OCI-LY1 (cell line): ENCODE data around the gene C1orf94.

Experiments used
- H2AFZ ChIP-seq: fragments of 200-600 bp; sonication (generic), shearing (Covaris generic); 2 replicates; pipeline ENCODE4 v1.6.0; 2014; ENCODE audit warnings: antibody characterized with exemption, mild to moderate bottlenecking, low read length
- H3F3A ChIP-seq: fragments of 200-600 bp; sonication (generic), shearing (Covaris generic); 2 replicates; pipeline ENCODE4 v1.6.0; 2014; ENCODE audit warnings: mild to moderate bottlenecking, antibody characterized with exemption, low read length, moderate library complexity; ENCODE audit not compliant: insufficient read depth
- H3K27ac ChIP-seq: fragments of 200-600 bp; sonication (generic); 2 replicates; pipeline ENCODE4 v1.5.1; 2014; ENCODE audit warnings: low read length, mixed run types, mild to moderate bottlenecking, low read depth; ENCODE audit not compliant: poor library complexity, severe bottlenecking
- H3K27me3 ChIP-seq: fragments of 200-600 bp; sonication (generic); 2 replicates; pipeline ENCODE4 v1.6.0; 2014; ENCODE audit warnings: antibody characterized with exemption, mild to moderate bottlenecking, low read length, moderate library complexity; ENCODE audit not compliant: insufficient read depth
- H3K36me3 ChIP-seq: fragments of 200-600 bp; sonication (generic); 2 replicates; pipeline ENCODE4 v1.6.1; 2014; ENCODE audit warnings: mild to moderate bottlenecking, antibody characterized with exemption, low read length, moderate library complexity, mixed read lengths; ENCODE audit not compliant: insufficient read depth
- H3K4me1 ChIP-seq: fragments of 200-600 bp; sonication (generic); 2 replicates; pipeline ENCODE4 v1.5.1; 2014; ENCODE audit warnings: mild to moderate bottlenecking, low read length, moderate library complexity; ENCODE audit not compliant: insufficient read depth, severe bottlenecking
- H3K4me2 ChIP-seq: fragments of 200-600 bp; sonication (generic), shearing (Covaris generic); 2 replicates; pipeline ENCODE4 v1.6.1; 2014; ENCODE audit warnings: low read length
- H3K4me3 ChIP-seq: fragments of 200-600 bp; sonication (generic); 2 replicates; pipeline ENCODE4 v1.5.1; 2014; ENCODE audit warnings: low read length, low read depth, mild to moderate bottlenecking, mixed read lengths; ENCODE audit not compliant: poor library complexity, severe bottlenecking
- H3K79me2 ChIP-seq: fragments of 200-600 bp; shearing (Covaris generic); 2 replicates; pipeline ENCODE4 v1.6.1; 2016; ENCODE audit warnings: mixed run types, low read length, mixed read lengths; ENCODE audit not compliant: insufficient read depth
- H3K9ac ChIP-seq: fragments of 200-600 bp; sonication (generic), shearing (Covaris generic); 2 replicates; pipeline ENCODE4 v1.6.1; 2014; ENCODE audit warnings: mild to moderate bottlenecking, low read length, mixed read lengths
- H3K9me2 ChIP-seq: fragments of 200-600 bp; sonication (generic), shearing (Covaris generic); 2 replicates; pipeline ENCODE4 v1.6.1; 2014; ENCODE audit warnings: low read depth, mild to moderate bottlenecking, low read length, mixed read lengths
- H3K9me3 ChIP-seq: fragments of 200-600 bp; shearing (Covaris generic); 2 replicates; pipeline ENCODE4 v1.6.1; 2014; ENCODE audit warnings: low read length, mixed read lengths
- H4K20me1 ChIP-seq: fragments of 200-600 bp; sonication (generic), shearing (Covaris generic); 2 replicates; pipeline ENCODE4 v1.6.0; 2016; ENCODE audit warnings: mild to moderate bottlenecking, low read length; ENCODE audit not compliant: insufficient read depth
- CTCF ChIP-seq: fragments of 200-600 bp; sonication (generic), shearing (Covaris generic); IDR thresholded peaks from 2 replicates; pipeline ENCODE4 v1.5.1; 2017; ENCODE audit warnings: mild to moderate bottlenecking, antibody characterized with exemption, low read length, moderate library complexity, mixed read lengths
- EZH2 ChIP-seq: fragments of 200-600 bp; sonication (generic), shearing (Covaris generic); IDR thresholded peaks from 2 replicates; pipeline ENCODE4 v1.8.0; 2017; ENCODE audit warnings: borderline replicate concordance, mixed run types, mild to moderate bottlenecking, antibody characterized with exemption, low read length, moderate library complexity, mixed read lengths

Gene C1orf94

DNA sequence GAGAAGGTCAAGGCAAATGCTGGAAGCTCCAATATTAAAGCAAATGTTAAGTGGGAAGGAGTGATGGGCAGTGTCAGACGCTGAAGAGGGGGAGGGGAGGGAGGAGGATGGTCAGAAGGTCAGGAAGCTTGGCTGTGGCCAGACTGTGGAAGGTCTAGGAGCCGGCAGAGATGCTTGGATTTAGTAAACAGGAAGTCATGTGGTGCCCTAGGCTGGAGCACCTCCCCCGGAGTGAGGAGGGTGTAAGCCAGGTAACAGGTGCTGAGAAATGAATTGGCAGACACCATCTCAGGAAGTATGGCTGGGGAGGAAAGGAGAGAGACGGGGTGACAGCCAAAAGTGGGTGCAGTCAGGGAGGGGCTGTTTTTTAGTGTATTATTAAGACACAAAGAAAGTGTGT is 29.4 kb upstream of the C1orf94 start:
- Histone ChIP-seq H3K9ac (no peak overlapping the region), H3K9me3 (no peaks in the 10 kb centered on the region), H2AFZ (no peak overlapping the region), H3K4me3 (no peak overlapping the region), H3K27ac (no peak overlapping the region), H4K20me1 (no peaks in the 10 kb centered on the region), H3K4me2 (no peak overlapping the region), H3K9me2 (no peaks in the 10 kb centered on the region), H3K27me3 (no peaks in the 10 kb centered on the region), H3K79me2 (no peaks in the 10 kb centered on the region), H3F3A (no peaks in the 10 kb centered on the region), H3K4me1 (no peaks in the 10 kb centered on the region), H3K36me3 (no peaks in the 10 kb centered on the region)
- TF ChIP-seq EZH2 (no peak), CTCF (no peak)

GRCh38 chr1:34149501-34149900 is 27.2 kb upstream of the C1orf94 start:
- Histone ChIP-seq H3K4me3 (no peak overlapping the region), H3K27ac (no peak overlapping the region), H4K20me1 (no peaks in the 10 kb centered on the region), H3F3A (no peaks in the 10 kb centered on the region), H3K9ac (no peak overlapping the region), H2AFZ (no peak overlapping the region), H3K4me2 (no peak overlapping the region), H3K9me3 (no peaks in the 10 kb centered on the region), H3K27me3 (no peaks in the 10 kb centered on the region), H3K9me2 (no peaks in the 10 kb centered on the region), H3K79me2 (no peaks in the 10 kb centered on the region), H3K4me1 (no peaks in the 10 kb centered on the region), H3K36me3 (no peaks in the 10 kb centered on the region)
- no peak for TF ChIP-seq EZH2
- no peak for TF ChIP-seq CTCF

DNA sequence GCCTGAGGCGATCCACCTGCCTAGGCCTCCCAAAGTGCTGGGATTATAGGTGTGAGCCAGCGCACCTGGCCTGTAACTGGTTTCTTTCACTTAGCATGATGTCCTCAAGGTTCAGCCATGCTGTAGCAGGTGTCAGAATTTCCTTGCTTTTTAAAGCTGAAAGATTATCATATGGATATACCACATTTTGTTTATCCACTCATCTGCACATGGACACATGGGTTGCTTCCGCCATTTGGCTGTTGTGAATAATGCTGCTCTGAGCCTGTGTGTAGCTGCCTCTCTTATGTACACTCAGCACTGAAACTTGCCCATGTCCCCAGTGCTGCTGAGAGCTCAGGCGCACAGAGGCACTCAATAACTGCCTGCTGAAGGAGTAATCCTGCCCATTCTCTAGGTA is 23.5 kb upstream of the C1orf94 start:
- no peaks in the 10 kb centered on the region for H3K27me3 ChIP-seq
- no peaks in the 10 kb centered on the region for H4K20me1 ChIP-seq
- H2AFZ ChIP-seq = no peak overlapping the region
- no peaks in the 10 kb centered on the region for H3K9me3 ChIP-seq
- H3K36me3 ChIP-seq = no peaks in the 10 kb centered on the region
- H3K27ac ChIP-seq = no peak overlapping the region
- no peaks in the 10 kb centered on the region for H3F3A ChIP-seq
- no peak overlapping the region for H3K4me2 ChIP-seq
- H3K4me3 ChIP-seq = no peak overlapping the region
- no peak for TF ChIP-seq EZH2
- TF ChIP-seq CTCF = no peak
- H3K9me2 ChIP-seq = no peaks in the 10 kb centered on the region
- no peaks in the 10 kb centered on the region for H3K79me2 ChIP-seq
- H3K9ac ChIP-seq = no peak overlapping the region
- H3K4me1 ChIP-seq = no peaks in the 10 kb centered on the region
